T47D (cell line): Measurements from ENCODE around the gene STAT4.

Experiments
- DNase-seq, 2 experiments: peaks; one replicate each; pipeline versions ENCODE4 v3.0.0 to v3.0.0-alpha.2; 2011 to 2012; ENCODE audit warnings: low read depth in 1 of 2, low spot score in 1 of 2
- JUND ChIP-seq: IDR thresholded peaks from 2 replicates; pipeline ENCODE4 v1.6.1; 2012; ENCODE audit warnings: low read depth
- in situ Hi-C: cut with HindIII; loops from 2 replicates; pipeline ENCODE4 v1.10.0; 2016; ENCODE audit warnings: low sequenced_read_pairs, low pct_unique_long_range_greater_than_20kb

Gene STAT4

GRCh38 chr2:190993292-190993643 is 157.5 kb downstream of the STAT4 start:
- TF ChIP-seq JUND: no peak
- DNase-seq: no peak
- in situ Hi-C loops: no loop called here

- DNase-seq: no peak
- in situ Hi-C loops: no loop called here
- no peak for TF ChIP-seq JUND
Observed at GRCh38 chr2:190990132-190990531, 160.7 kb downstream of the STAT4 start.

- no peak for TF ChIP-seq JUND
- no peak for DNase-seq
- in situ Hi-C loops: no loop called here
Observed at GRCh38 chr2:190988910-190989309, 161.9 kb downstream of the STAT4 start.

GRCh38 chr2:190987938-190988337 is 162.9 kb downstream of the STAT4 start:
- in situ Hi-C loops: no loop called here
- TF ChIP-seq JUND: no peak
- no peak for DNase-seq

- in situ Hi-C loops: no loop called here
- DNase-seq: no peak
- TF ChIP-seq JUND: no peak
Observed at GRCh38 chr2:190987116-190987515, 163.7 kb downstream of the STAT4 start.

- in situ Hi-C loops: no loop called here
- no peak for DNase-seq
- TF ChIP-seq JUND: no peak
Observed at GRCh38 chr2:190986221-190986953, 164.4 kb downstream of the STAT4 start.

- in situ Hi-C loops: no loop called here
- TF ChIP-seq JUND: no peak
- no peak for DNase-seq
Observed at GRCh38 chr2:190984595-190984994, 166.2 kb downstream of the STAT4 start.

- in situ Hi-C loops: no loop called here
- no peak for DNase-seq
- TF ChIP-seq JUND: no peak
Observed at GRCh38 chr2:190982262-190983034, 168.3 kb downstream of the STAT4 start.

- no peak for TF ChIP-seq JUND
- no peak for DNase-seq
- in situ Hi-C loops: no loop called here
Observed at GRCh38 chr2:190981733-190982132, 169.1 kb downstream of the STAT4 start.

GRCh38 chr2:190981333-190981732 is 169.5 kb downstream of the STAT4 start:
- in situ Hi-C loops: no loop called here
- no peak for TF ChIP-seq JUND
- no peak for DNase-seq

- DNase-seq: no peak
- in situ Hi-C loops: no loop called here
- TF ChIP-seq JUND: no peak
Observed at GRCh38 chr2:190980630-190981209, 170.1 kb downstream of the STAT4 start.

- in situ Hi-C loops: no loop called here
- DNase-seq: no peak
- no peak for TF ChIP-seq JUND
Observed at GRCh38 chr2:190979906-190980629, 170.7 kb downstream of the STAT4 start.
